Hematopoietic multipotent progenitor cell treated with erythropoietin and hydrocortisone succinate and interleukin-3 and kit ligand, for 8 days (in vitro differentiated cells): ENCODE measurements around the gene RPP25L.

ENCODE experiments used
- DNase-seq: peaks from one replicate; pipeline ENCODE4 v3.0.0-alpha.2; 2015

RPP25L gene

GRCh38 chr9:34582787-34583186 lies 29.1 kb downstream of the RPP25L start:
- no peak for DNase-seq

GRCh38 chr9:34581318-34581717 lies 30.6 kb downstream of the RPP25L start:
- no peak for DNase-seq

- no peak for DNase-seq
Measured at GRCh38 chr9:34580358-34580757, 31.5 kb downstream of the RPP25L start.

GRCh38 chr9:34579808-34580163 lies 32.1 kb downstream of the RPP25L start:
- DNase-seq: no peak

- DNase-seq: no peak
Measured at GRCh38 chr9:34579104-34579807, 32.6 kb downstream of the RPP25L start.

- DNase-seq: no peak
Measured at GRCh38 chr9:34578241-34579103, 33.4 kb downstream of the RPP25L start.

- DNase-seq: no peak
Measured at GRCh38 chr9:34577400-34578240, 34.3 kb downstream of the RPP25L start.

- DNase-seq: no peak
Measured at GRCh38 chr9:34576597-34577399, 35.1 kb downstream of the RPP25L start.

GRCh38 chr9:34575862-34576596 lies 35.9 kb downstream of the RPP25L start:
- no peak for DNase-seq

GRCh38 chr9:34575241-34575640 lies 36.7 kb downstream of the RPP25L start:
- DNase-seq: no peak

GRCh38 chr9:34574571-34574970 lies 37.3 kb downstream of the RPP25L start:
- DNase-seq: no peak

GRCh38 chr9:34573599-34574325 lies 38.1 kb downstream of the RPP25L start:
- DNase-seq: no peak

- no peak for DNase-seq
Measured at GRCh38 chr9:34572628-34573027, 39.3 kb downstream of the RPP25L start.

- no peak for DNase-seq
Measured at GRCh38 chr9:34572092-34572491, 39.8 kb downstream of the RPP25L start.

- no peak for DNase-seq
Measured at GRCh38 chr9:34571481-34571810, 40.5 kb downstream of the RPP25L start.

GRCh38 chr9:34570809-34571480 lies 41.0 kb downstream of the RPP25L start:
- no peak for DNase-seq

GRCh38 chr9:34570376-34570775 lies 41.5 kb downstream of the RPP25L start:
- no peak for DNase-seq

- DNase-seq: no peak
Measured at GRCh38 chr9:34568774-34569173, 43.1 kb downstream of the RPP25L start.

- DNase-seq: no peak
Measured at GRCh38 chr9:34568133-34568532, 43.8 kb downstream of the RPP25L start.

- no peak for DNase-seq
Measured at GRCh38 chr9:34566972-34567371, 44.9 kb downstream of the RPP25L start.

GRCh38 chr9:34566322-34566721 lies 45.6 kb downstream of the RPP25L start:
- DNase-seq: no peak
